HepG2 (cell line): ENCODE results near the gene CDH2. TPM values are rescaled to one million over a fixed set of nuclear protein-coding genes. Genes with fewer than 3 reads are reported as not detected.

Experiments used
- ARNT ChIP-seq: fragments of 450-650 bp; IDR thresholded peaks from 2 replicates; pipeline ENCODE4 v1.6.1; 2017
- ATF2 ChIP-seq: sonication (generic); formaldehyde crosslinking; IDR thresholded peaks from 2 replicates; pipeline ENCODE4 v1.4.0; 2020; ENCODE audit warnings: missing genetic modification reagents
- HNF1A ChIP-seq, 2 experiments: sonication (generic) in 1 of 2; formaldehyde crosslinking in 1 of 2; IDR thresholded peaks; 2 replicates each; pipeline versions ENCODE4 v1.4.0 to v1.6.1; 2016 to 2020; ENCODE audit warnings: borderline replicate concordance in 1 of 2, low read depth in 1 of 2, mild to moderate bottlenecking in 1 of 2, missing genetic modification reagents in 1 of 2
- KDM2A ChIP-seq: sonication (generic); formaldehyde crosslinking; IDR thresholded peaks from 2 replicates; pipeline ENCODE4 v1.4.0; 2020; ENCODE audit warnings: low read depth, missing genetic modification reagents, borderline replicate concordance
- MAFG ChIP-seq: sonication (generic); formaldehyde crosslinking; IDR thresholded peaks from 2 replicates; pipeline ENCODE4 v1.5.1; 2020; ENCODE audit warnings: mild to moderate bottlenecking, missing genetic modification reagents
- MBD4 ChIP-seq: IDR thresholded peaks from 2 replicates; pipeline ENCODE4 v1.6.1; 2012; ENCODE audit warnings: low read length, inconsistent platforms, borderline replicate concordance
- NFIC ChIP-seq: IDR thresholded peaks from 2 replicates; pipeline ENCODE4 v1.6.1; 2012; ENCODE audit warnings: mild to moderate bottlenecking, low read length, inconsistent platforms
- NR2C2 ChIP-seq: sonication (generic); formaldehyde crosslinking; IDR thresholded peaks from 2 replicates; pipeline ENCODE4 v1.4.0; 2020; ENCODE audit warnings: missing genetic modification reagents, mild to moderate bottlenecking, moderate library complexity, borderline replicate concordance
- PAF1 ChIP-seq: IDR thresholded peaks from 2 replicates; pipeline ENCODE4 v1.6.1; 2016; ENCODE audit warnings: missing genetic modification reagents, missing compliant biosample characterization
- PHB2 ChIP-seq: fragments of 450-650 bp; IDR thresholded peaks from 2 replicates; pipeline ENCODE4 v1.6.1; 2018; ENCODE audit not compliant: partially characterized antibody
- POLR2A ChIP-seq, 2 experiments: IDR thresholded peaks; 2 replicates each; pipeline ENCODE4 v1.6.1; 2011; ENCODE audit warnings: low read depth in 2 of 2, low read length in 2 of 2, mild to moderate bottlenecking in 1 of 2, moderate library complexity in 1 of 2; ENCODE audit not compliant: insufficient read depth in 1 of 2
- RELA ChIP-seq: sonication (generic); formaldehyde crosslinking; IDR thresholded peaks from 2 replicates; pipeline ENCODE4 v1.4.0; 2020; ENCODE audit warnings: missing genetic modification reagents
- SMAD3 ChIP-seq: sonication (generic); formaldehyde crosslinking; IDR thresholded peaks from 2 replicates; pipeline ENCODE4 v1.4.0; 2020; ENCODE audit warnings: missing genetic modification reagents
- SOX13 ChIP-seq, 3 experiments: fragments of 450-650 bp in 1 of 3; sonication (generic) in 1 of 3; formaldehyde crosslinking in 1 of 3; IDR thresholded peaks in 2 of 3; conservative IDR thresholded peaks in 1 of 3; 2 replicates each; pipeline versions ENCODE4 v1.5.0 to v1.6.1; 2016 to 2020; ENCODE audit warnings: antibody characterized with exemption in 1 of 3, mild to moderate bottlenecking in 1 of 3, missing compliant biosample characterization in 1 of 3, missing genetic modification reagents in 1 of 3, moderate library complexity in 1 of 3
- SPEN ChIP-seq: sonication (generic); formaldehyde crosslinking; IDR thresholded peaks from 2 replicates; pipeline ENCODE4 v1.5.1; 2020; ENCODE audit warnings: low read depth, mild to moderate bottlenecking, missing genetic modification reagents
- STAT5B ChIP-seq: sonication (generic); formaldehyde crosslinking; IDR thresholded peaks from 2 replicates; pipeline ENCODE4 v1.4.0; 2020; ENCODE audit warnings: missing genetic modification reagents
- TOPORS ChIP-seq: sonication (generic); formaldehyde crosslinking; IDR thresholded peaks from 2 replicates; pipeline ENCODE4 v1.8.0; 2023; ENCODE audit warnings: mild to moderate bottlenecking, missing genetic modification reagents
- ZFP36L2 ChIP-seq: sonication (generic); formaldehyde crosslinking; IDR thresholded peaks from 2 replicates; pipeline ENCODE4 v1.4.0; 2020; ENCODE audit warnings: missing genetic modification reagents
- ZNF180 ChIP-seq: sonication (generic); formaldehyde crosslinking; IDR thresholded peaks from 2 replicates; pipeline ENCODE4 v1.4.0; 2020; ENCODE audit warnings: low read depth, missing genetic modification reagents, borderline replicate concordance
- ZNF234 ChIP-seq: sonication (generic); formaldehyde crosslinking; conservative IDR thresholded peaks from 2 replicates; pipeline ENCODE4 v1.5.1; 2020; ENCODE audit warnings: mild to moderate bottlenecking, missing genetic modification reagents
- ZNF414 ChIP-seq: sonication (generic); formaldehyde crosslinking; IDR thresholded peaks from 2 replicates; pipeline ENCODE4 v1.5.0; 2020; ENCODE audit warnings: missing genetic modification reagents
- ZNF83 ChIP-seq: sonication (generic); formaldehyde crosslinking; IDR thresholded peaks from 2 replicates; pipeline ENCODE4 v1.4.0; 2020; ENCODE audit warnings: missing genetic modification reagents, mild to moderate bottlenecking, borderline replicate concordance
- polyA plus RNA-seq, 8 experiments: library from polyadenylated mRNA; depleted of rRNA in 3 of 8; stranded (reverse) in 7 of 8; unstranded in 1 of 8; fragments of >200 nt; fragmentation: Illumina TruSeq in 4 of 8; extraction: Trizol in 4 of 8; gene quantifications; 2 replicates each; pipeline versions ENCODE4 v1.2.1 to v1.2.3, GENCODE V29; 2011 to 2016; ENCODE audit warnings: low read depth in 4 of 8, missing spikeins in 1 of 8, mixed read lengths in 1 of 8; ENCODE audit not compliant: insufficient read depth in 1 of 8
- total RNA-seq, 5 experiments: library from RNA; depleted of rRNA; stranded (reverse); fragments of >200 nt; fragmentation: Illumina TruSeq; extraction: Trizol; gene quantifications; 2 replicates each; pipeline ENCODE4 v1.2.3, GENCODE V29; 2016; ENCODE audit warnings: low read depth in 1 of 5
- TF ChIP-seq, protein P1 (sequence below): sonication (generic); formaldehyde crosslinking; IDR thresholded peaks from 2 replicates; pipeline ENCODE4 v1.8.0; 2022; ENCODE audit warnings: mild to moderate bottlenecking, missing genetic modification reagents; ENCODE audit not compliant: insufficient replicate concordance

The CDH2 gene
- total and polyA plus RNA-seq, 2 of the 13 experiments (the other 11 are each of a cell fraction or from before 2014, with no cell fraction given) = 18.6 to 36.1 TPM

DNA sequence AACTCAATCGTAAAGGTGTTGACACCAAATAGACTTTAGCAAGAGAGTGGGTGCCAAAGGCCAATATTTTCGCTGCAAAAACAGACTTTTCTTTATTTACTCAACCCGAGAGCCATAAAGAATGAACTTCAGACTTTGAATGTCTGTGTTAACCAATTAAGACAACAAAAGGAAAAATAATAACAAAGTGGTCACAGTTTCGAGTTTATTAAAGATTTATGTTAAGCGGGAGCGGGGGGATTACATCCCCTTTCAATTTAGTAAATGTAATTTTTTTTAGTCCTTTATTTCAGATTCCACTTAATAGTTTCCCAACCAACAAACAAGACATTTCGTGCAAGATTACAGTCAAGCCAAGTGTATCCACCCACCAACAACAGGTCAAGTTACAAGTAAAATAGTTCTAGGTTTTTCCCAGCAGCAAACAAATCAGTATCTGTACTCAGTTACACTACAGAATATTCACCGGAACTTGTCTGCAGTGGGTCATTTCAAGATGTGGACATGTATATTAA lies 9.0 kb downstream of the CDH2 start (continued):
- TF ChIP-seq HNF1A (IDR thresholded peaks at IDR 0.05; ENCODE audit: low read depth) = peak; percentile 53; the same call in 1 of the 2 replicates
- TF ChIP-seq HNF1A (CRISPR knock-in tag; IDR thresholded peaks at IDR 0.05; ENCODE audit: borderline replicate concordance) = peak; percentile 43; the same call in 1 of the 2 replicates
- no peak for TF ChIP-seq TOPORS
- TF ChIP-seq SMAD3 (CRISPR knock-in tag) = 0 out of 2 replicates have a peak, but pooled peaks have one; percentile 27
- no peak for TF ChIP-seq MAFG (CRISPR knock-in tag)
- TF ChIP-seq KDM2A = no peak
- TF ChIP-seq PHB2 = no peak
- no peak for TF ChIP-seq POLR2A (IDR thresholded peaks at IDR 0.05; ENCODE audit: insufficient read depth in 1 of 2, low read depth in 2 of 2, low read length in 2 of 2)
- TF ChIP-seq ZFP36L2 (CRISPR knock-in tag) = no peak
- no peak for TF ChIP-seq STAT5B (CRISPR knock-in tag)
- TF ChIP-seq NR2C2 (CRISPR knock-in tag) = no peak
- TF ChIP-seq, protein P1, sequence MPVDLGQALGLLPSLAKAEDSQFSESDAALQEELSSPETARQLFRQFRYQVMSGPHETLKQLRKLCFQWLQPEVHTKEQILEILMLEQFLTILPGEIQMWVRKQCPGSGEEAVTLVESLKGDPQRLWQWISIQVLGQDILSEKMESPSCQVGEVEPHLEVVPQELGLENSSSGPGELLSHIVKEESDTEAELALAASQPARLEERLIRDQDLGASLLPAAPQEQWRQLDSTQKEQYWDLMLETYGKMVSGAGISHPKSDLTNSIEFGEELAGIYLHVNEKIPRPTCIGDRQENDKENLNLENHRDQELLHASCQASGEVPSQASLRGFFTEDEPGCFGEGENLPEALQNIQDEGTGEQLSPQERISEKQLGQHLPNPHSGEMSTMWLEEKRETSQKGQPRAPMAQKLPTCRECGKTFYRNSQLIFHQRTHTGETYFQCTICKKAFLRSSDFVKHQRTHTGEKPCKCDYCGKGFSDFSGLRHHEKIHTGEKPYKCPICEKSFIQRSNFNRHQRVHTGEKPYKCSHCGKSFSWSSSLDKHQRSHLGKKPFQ (CRISPR knock-in tag) = peak; percentile 28
- TF ChIP-seq NFIC = peak; percentile 92; the same call in 1 of the 2 replicates
- TF ChIP-seq ARNT = no peak
- TF ChIP-seq MBD4 = no peak
- TF ChIP-seq ZNF180 (CRISPR knock-in tag) = no peak
- TF ChIP-seq PAF1 (CRISPR knock-in tag) = no peak
- no peak for TF ChIP-seq RELA
- TF ChIP-seq ZNF83 (CRISPR knock-in tag) = no peak
- no peak for TF ChIP-seq SPEN (CRISPR knock-in tag)
- TF ChIP-seq SOX13 (IDR thresholded peaks at IDR 0.05) = no peak
- peak in 1 of 2 experiments; percentile 80; a peak in 2 of 4 replicates for TF ChIP-seq SOX13 (CRISPR knock-in tag; conservative IDR thresholded peaks at IDR 0.05 in 1 of 2, IDR thresholded peaks at IDR 0.05 in 1 of 2)
- TF ChIP-seq ZNF414 (CRISPR knock-in tag) = no peak
- 0 out of 2 replicates have a peak, but pooled peaks have one; percentile 54 for TF ChIP-seq ATF2 (CRISPR knock-in tag)
- no peak for TF ChIP-seq ZNF234 (CRISPR knock-in tag)
